Hepatocyte (in vitro differentiated cells): Measurements from ENCODE around the gene CD300E.

ENCODE experiments used
- CTCF ChIP-seq: fragments of 200-600 bp; sonication (generic); IDR thresholded peaks from 2 replicates; pipeline ENCODE4 v1.5.1; 2016; ENCODE audit warnings: antibody characterized with exemption, mild to moderate bottlenecking; ENCODE audit not compliant: poor library complexity
- EZH2 ChIP-seq: fragments of 200-600 bp; sonication (generic); IDR thresholded peaks from 2 replicates; pipeline ENCODE4 v1.6.1; 2016; ENCODE audit warnings: antibody characterized with exemption, mild to moderate bottlenecking, borderline replicate concordance

- TF ChIP-seq EZH2, result no peak
- TF ChIP-seq CTCF, result peak; percentile 17
Measured at GRCh38 chr17:74646231-74646630, 22.7 kb upstream of the CD300E start.
